Mesodermal cell (in vitro differentiated cells): ENCODE results near the gene IQGAP2.
A peak's percentile ranks its signal among the peaks of the same experiment; 100 is the strongest.
"Not testable (repeated sequence)": the region's sequence is repeated elsewhere in the genome, so short reads cannot be mapped to it uniquely, and the experiment has no call there.

Source experiments
- H3K27ac ChIP-seq: 2 replicates; pipeline ENCODE4 v1.7.0; 2013; ENCODE audit warnings: mild to moderate bottlenecking, low read depth, low read length, moderate library complexity; ENCODE audit not compliant: severe bottlenecking
- H3K36me3 ChIP-seq: 2 replicates; pipeline ENCODE4 v1.7.1; 2013; ENCODE audit warnings: mild to moderate bottlenecking, low read length, moderate library complexity; ENCODE audit not compliant: control insufficient read depth, insufficient read depth
- H3K4me1 ChIP-seq: one replicate; pipeline ENCODE4 v1.7.1; 2013; ENCODE audit warnings: mild to moderate bottlenecking, low read length; ENCODE audit not compliant: insufficient read depth, control insufficient read depth, poor library complexity, severe bottlenecking
- H3K4me3 ChIP-seq: 2 replicates; pipeline ENCODE4 v1.7.0; 2013; ENCODE audit warnings: low read length, control low read depth, mild to moderate bottlenecking; ENCODE audit not compliant: insufficient read depth, poor library complexity, severe bottlenecking; ENCODE audit errors: extremely low read depth
- H3K9me3 ChIP-seq: 2 replicates; pipeline ENCODE4 v1.7.1; 2013; ENCODE audit warnings: mild to moderate bottlenecking, low read length, moderate library complexity; ENCODE audit not compliant: control insufficient read depth
- WGBS, 2 experiments: methylation state at CpG; one replicate each; pipeline ENCODE4 v1.1.5; 2013; ENCODE audit warnings: missing lambda C conversion rate in 2 of 2; ENCODE audit not compliant: insufficient coverage in 2 of 2; 5-methylcytosine and 5-hydroxymethylcytosine counted together

The IQGAP2 gene

GRCh38 chr5:76415855-76416254 lies 12.8 kb downstream of the IQGAP2 start:
- no peaks in the 10 kb centered on the region for H3K36me3 ChIP-seq
- no peaks in the 10 kb centered on the region for H3K9me3 ChIP-seq
- no peaks in the 10 kb centered on the region for H3K4me1 ChIP-seq
- H3K4me3 ChIP-seq, result no peak overlapping the region
- 87 to 92% methylated on average over 2 of the region's 2 CpGs for WGBS, 2 experiments
- H3K27ac ChIP-seq, result no peak overlapping the region

- H3K27ac ChIP-seq, result no peak overlapping the region
- no peaks in the 10 kb centered on the region for H3K9me3 ChIP-seq
- no peaks in the 10 kb centered on the region for H3K36me3 ChIP-seq
- no peak overlapping the region for H3K4me3 ChIP-seq
- no peaks in the 10 kb centered on the region for H3K4me1 ChIP-seq
- WGBS, 2 experiments, result 60 to 88% methylated on average over 1 of the region's 1 CpG
Observed at GRCh38 chr5:76419597-76420298, 16.7 kb downstream of the IQGAP2 start.

- 77 to 100% methylated on average over 1 to 4 of the region's 4 CpGs for WGBS, 2 experiments
- Histone ChIP-seq H3K36me3 (no peaks in the 10 kb centered on the region), H3K27ac (no peak overlapping the region), H3K4me1 (peaks cover 18% of the 10 kb centered on the region), H3K9me3 (no peaks in the 10 kb centered on the region), H3K4me3 (no peak overlapping the region)
Observed at GRCh38 chr5:76422227-76422626, 19.1 kb downstream of the IQGAP2 start.

DNA sequence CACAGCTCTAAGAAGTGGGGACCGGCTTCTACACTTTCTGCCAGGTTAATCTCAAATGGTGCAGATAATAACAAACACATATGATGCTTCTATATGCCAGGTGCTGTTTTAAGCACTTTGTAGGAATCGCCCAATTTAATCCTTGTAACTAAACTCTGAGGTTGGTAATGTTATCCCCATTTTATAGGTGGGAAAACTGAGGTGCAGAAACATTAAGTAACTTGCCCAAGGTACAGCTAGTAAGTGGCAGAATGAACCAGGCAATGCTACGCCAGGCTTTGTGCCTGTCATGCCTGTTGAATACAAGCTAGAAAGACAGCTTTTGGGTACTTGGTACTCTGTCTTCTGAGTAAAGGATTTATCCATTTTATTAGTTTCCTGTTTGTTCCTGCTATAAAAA lies 19.7 kb downstream of the IQGAP2 start:
- Histone ChIP-seq H3K27ac (no peak overlapping the region), H3K4me3 (no peak overlapping the region)
- WGBS, 2 experiments, result 71 to 100% methylated on average over 1 to 2 of the region's 3 CpGs

DNA sequence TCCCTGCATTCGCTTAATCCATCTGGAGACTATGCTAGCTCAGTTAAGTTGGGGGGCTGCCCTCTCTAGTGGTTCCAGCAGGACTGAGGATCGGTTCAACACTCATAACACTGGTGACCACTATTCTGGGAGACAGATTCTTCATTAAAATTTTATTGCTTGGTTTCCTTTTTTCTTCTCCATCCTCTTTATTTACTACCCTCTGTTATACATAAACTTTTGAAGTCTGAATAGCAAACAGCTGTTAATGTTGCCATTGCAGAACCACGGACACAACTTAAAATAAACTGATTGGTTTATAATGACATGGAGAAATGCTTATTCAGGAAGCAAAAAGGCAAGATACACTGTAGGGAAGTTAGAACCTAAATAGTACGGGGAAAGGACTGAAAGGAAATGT lies 22.1 kb downstream of the IQGAP2 start:
- H3K27ac ChIP-seq, result no peak overlapping the region
- peaks cover 20% of the 10 kb centered on the region for H3K4me1 ChIP-seq
- no peak overlapping the region for H3K4me3 ChIP-seq
- no peaks in the 10 kb centered on the region for H3K36me3 ChIP-seq
- H3K9me3 ChIP-seq, result no peaks in the 10 kb centered on the region
- WGBS, 2 experiments, result 82 to 93% methylated on average over 2 to 4 of the region's 4 CpGs

More for the DNA sequence above, 19.7 kb downstream of the IQGAP2 start:
- H3K9me3 ChIP-seq, result no peaks in the 10 kb centered on the region
- no peaks in the 10 kb centered on the region for H3K36me3 ChIP-seq
- peaks cover 20% of the 10 kb centered on the region for H3K4me1 ChIP-seq

DNA sequence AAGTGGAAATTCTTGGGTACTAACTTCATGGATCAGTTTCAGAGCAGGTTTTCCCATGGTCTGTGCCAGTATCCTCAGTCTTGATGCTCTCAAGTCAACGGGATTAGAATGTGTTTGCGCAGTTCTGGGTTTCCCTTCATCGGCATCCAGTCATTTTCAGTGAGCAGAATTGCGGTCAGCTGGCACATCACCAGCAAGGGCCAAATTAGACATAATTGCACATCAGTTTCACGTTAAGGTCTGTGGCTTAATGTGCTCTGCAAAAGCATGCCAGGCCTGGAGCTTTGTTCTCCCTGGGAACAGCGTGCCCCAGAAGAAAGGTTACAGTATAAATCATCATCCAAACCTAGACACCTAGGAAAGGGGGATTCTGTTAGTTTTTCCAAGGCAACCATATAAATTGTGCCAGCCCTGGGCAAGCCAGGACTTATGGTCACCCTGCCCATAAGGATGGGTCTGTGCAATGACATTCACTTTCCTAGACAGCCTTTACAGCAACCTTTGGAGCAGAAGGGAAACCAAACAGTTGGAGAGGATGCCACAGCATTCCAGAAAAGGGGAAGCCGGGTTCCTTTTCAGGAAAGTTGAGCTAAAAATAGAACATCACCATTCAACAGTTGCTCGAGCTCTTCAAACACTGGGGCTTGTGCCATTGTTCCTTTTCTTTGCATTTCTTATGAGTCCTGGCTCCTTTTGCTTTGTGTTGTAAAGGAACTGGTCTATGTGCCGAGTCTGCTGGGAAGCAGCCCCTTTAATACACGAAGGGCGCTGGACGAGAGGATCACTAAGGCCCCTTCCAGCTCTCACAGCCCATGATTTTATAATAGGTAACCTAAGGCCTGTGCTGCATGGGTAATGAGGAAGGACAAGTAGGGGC lies 23.1 kb downstream of the IQGAP2 start:
- 53 to 77% methylated on average over 5 to 9 of the region's 12 CpGs for WGBS, 2 experiments
- Histone ChIP-seq H3K27ac (peak overlapping the region; percentile 49), H3K9me3 (no peaks in the 10 kb centered on the region), H3K4me3 (peak overlapping the region; percentile 2), H3K36me3 (no peaks in the 10 kb centered on the region), H3K4me1 (peaks cover 20% of the 10 kb centered on the region)

GRCh38 chr5:76427206-76428140 lies 24.4 kb downstream of the IQGAP2 start:
- H3K36me3 ChIP-seq, result no peaks in the 10 kb centered on the region
- H3K4me1 ChIP-seq, result peaks cover 20% of the 10 kb centered on the region
- no peak overlapping the region for H3K27ac ChIP-seq
- H3K9me3 ChIP-seq, result no peaks in the 10 kb centered on the region
- H3K4me3 ChIP-seq, result no peak overlapping the region
- WGBS, 2 experiments, result 64 to 68% methylated on average over 10 to 11 of the region's 14 CpGs

DNA sequence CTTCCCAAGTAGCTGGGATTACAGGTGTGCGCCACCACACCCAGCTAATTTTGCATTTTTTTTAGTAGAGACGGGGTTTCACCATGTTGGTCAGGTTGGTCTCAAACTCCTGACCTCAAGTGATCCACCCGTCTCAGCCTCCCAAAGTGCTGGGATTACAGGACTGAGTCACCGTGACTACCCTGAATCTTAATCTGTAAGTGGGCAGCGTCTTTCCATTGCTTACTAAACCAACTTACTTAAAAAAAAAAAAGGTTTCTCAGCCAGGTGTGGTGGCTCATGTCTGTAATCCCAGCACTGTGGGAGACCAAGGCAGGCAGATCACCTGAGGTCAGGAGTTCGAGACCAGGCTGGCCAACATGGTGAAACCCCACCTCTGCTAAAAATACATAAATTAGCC lies 25.5 kb downstream of the IQGAP2 start:
- peaks cover 20% of the 10 kb centered on the region for H3K4me1 ChIP-seq
- not testable (repeated sequence) for H3K36me3 ChIP-seq, H3K4me3 ChIP-seq, H3K27ac ChIP-seq, H3K9me3 ChIP-seq
- WGBS, 2 experiments, result 92 to 100% methylated on average over 3 to 5 of the region's 6 CpGs

- no peak overlapping the region for H3K27ac ChIP-seq
- H3K36me3 ChIP-seq, result no peaks in the 10 kb centered on the region
- no peaks in the 10 kb centered on the region for H3K9me3 ChIP-seq
- no peak overlapping the region for H3K4me3 ChIP-seq
- no peaks in the 10 kb centered on the region for H3K4me1 ChIP-seq
- WGBS, 2 experiments, result 50% methylated on average over 1 of the region's 1 CpG; no CpG with 5 or more reads in 1 of the 2 experiments
Observed at GRCh38 chr5:76433261-76433660, 30.2 kb downstream of the IQGAP2 start.

DNA sequence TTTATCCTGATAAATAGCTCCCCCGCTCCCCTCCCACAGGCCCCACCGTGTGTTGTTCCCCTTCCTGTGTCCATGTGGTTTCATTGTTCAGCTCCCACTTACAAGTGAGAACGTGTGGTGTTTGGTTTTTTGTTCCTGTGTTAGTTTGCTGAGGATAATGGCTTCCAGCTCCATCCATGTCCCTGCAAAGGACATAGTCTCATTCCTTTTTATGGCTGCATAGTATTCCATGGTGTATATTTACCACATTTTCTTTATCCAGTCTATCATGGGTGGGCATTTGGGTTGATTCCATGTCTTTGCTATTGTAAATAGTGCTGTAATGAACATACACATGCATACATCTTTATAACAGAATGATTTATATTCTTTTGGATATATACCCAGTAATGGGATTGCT lies 34.4 kb downstream of the IQGAP2 start:
- not testable (repeated sequence) for H3K4me1 ChIP-seq, H3K9me3 ChIP-seq, H3K36me3 ChIP-seq, H3K4me3 ChIP-seq, H3K27ac ChIP-seq
- 100% methylated on average over 1 of the region's 3 CpGs for WGBS, 2 experiments
